GM12892 (cell line): ENCODE data around the gene TSPAN14.

Experiments
- POLR2A ChIP-seq: IDR thresholded peaks from 2 replicates; pipeline ENCODE4 v1.6.1; 2011; ENCODE audit warnings: low read depth, low read length, control low read depth
- POLR2AphosphoS5 ChIP-seq: IDR thresholded peaks from 2 replicates; pipeline ENCODE4 v1.6.1; 2011; ENCODE audit warnings: low read depth, low read length, control low read depth

DNA sequence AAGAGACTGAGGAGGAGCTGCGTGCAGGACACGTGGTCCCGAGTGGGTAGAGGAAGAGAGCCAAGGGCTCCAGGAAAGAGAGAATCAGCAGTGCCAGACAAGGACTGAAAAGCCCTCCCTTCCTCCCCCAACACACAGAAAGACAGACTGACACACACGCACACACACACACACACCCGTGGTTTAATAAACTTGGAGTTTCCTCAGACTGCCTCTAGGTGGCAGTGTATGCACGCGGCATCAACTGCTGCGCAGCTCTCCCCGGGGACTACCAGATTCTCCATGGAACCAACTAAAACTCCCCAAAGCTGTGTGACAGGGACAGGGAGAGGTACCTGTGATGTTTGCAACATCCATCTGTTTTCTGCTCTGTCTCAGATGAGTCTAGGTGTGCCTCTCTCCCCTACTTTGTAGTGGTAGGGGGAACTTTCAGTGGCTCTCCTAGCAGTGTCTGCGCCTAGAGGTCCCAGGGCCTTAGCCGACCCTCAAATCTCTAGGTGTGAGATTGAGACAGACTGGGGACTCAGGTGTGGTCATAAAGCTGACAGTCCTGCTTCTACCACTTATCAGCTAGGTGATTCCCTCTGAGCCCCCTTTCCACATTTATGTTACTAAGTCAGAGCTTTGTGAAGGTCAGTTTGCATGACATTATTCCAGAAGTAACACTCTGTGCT, 9.3 kb upstream of the TSPAN14 start:
- TF ChIP-seq POLR2AphosphoS5 = no peak
- no peak for TF ChIP-seq POLR2A
